GM13976 (cell line): ENCODE results near the gene TTYH1.
"Not testable (repeated sequence)": the region's sequence is repeated elsewhere in the genome, so short reads cannot be mapped to it uniquely, and the experiment has no call there.

Experiments
- DNase-seq: peaks from one replicate; pipeline ENCODE4 v3.0.0; 2012; ENCODE audit warnings: low spot score
- in situ Hi-C: fragments of 300-500 bp; cut with MboI; formaldehyde crosslinking; loops from one replicate; pipeline ENCODE4 v1.12.0; 2022; ENCODE audit warnings: low sequenced_read_pairs, mixed read lengths, inconsistent platforms; ENCODE audit not compliant: unreplicated experiment
- TF ChIP-seq, protein P1 (sequence below): IDR thresholded peaks from 2 replicates; pipeline ENCODE4 v1.5.1; 2012; ENCODE audit warnings: borderline replicate concordance, mild to moderate bottlenecking; ENCODE audit not compliant: insufficient read depth; ENCODE audit errors: extremely low read depth, missing control alignments, control extremely low read depth

TTYH1 gene

DNA sequence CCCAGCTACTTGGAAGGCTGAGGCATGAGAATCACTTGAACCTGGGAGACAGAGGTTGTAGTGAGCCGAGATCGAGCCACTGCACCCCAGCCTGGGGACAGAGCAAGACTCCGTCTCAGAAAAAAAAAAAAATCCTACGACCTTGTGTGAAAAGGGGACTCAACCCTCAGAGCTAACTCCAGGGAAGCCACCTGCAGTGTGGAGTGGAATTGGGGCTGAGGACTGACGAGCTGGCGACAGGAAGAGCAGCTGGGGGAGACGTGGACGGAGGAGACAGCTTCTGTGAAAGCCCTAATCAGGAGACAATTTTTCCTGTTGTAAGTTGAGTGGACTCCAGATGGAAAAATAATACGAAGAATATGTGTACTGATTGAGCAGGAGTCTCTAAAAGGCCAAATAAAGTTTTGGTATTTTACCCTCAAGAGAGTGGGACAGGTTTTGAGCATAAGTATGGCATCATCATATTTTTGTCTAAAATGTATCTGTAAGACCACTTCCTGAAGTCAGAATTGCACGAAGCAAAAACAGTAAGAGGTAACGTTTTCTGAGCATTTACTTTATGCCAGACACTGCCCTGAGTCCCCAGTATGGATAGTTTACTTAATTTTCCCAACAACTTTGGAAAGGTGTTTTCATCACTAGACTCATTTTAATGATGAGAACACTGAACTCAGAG is 38.5 kb upstream of the TTYH1 start:
- TF ChIP-seq, protein P1, sequence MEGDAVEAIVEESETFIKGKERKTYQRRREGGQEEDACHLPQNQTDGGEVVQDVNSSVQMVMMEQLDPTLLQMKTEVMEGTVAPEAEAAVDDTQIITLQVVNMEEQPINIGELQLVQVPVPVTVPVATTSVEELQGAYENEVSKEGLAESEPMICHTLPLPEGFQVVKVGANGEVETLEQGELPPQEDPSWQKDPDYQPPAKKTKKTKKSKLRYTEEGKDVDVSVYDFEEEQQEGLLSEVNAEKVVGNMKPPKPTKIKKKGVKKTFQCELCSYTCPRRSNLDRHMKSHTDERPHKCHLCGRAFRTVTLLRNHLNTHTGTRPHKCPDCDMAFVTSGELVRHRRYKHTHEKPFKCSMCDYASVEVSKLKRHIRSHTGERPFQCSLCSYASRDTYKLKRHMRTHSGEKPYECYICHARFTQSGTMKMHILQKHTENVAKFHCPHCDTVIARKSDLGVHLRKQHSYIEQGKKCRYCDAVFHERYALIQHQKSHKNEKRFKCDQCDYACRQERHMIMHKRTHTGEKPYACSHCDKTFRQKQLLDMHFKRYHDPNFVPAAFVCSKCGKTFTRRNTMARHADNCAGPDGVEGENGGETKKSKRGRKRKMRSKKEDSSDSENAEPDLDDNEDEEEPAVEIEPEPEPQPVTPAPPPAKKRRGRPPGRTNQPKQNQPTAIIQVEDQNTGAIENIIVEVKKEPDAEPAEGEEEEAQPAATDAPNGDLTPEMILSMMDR, result no peak
- no peak for DNase-seq
- in situ Hi-C loops, result no loop called here

DNA sequence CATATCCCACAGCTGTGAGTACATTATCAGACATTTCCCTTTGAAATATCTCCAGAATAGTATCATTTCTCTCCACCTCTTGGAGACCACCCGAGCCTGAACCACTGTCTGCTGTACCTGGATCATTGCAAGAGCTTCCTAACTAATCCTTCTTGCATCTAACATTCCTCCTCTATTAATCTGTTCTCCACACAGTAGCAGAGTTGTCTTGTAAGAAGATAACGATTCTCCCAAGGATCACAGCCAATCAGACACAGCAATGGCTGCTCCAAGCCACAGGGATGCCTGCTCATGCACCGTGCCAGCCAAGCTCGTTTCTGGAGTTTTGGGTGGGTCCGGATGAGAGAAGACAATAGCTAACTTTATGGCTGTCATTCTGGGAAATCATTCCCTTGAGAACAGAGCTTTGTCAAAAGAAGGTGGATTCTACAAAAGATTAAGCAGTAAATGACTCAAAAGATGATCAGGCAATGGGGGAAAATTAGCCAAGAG is 36.0 kb upstream of the TTYH1 start:
- in situ Hi-C loops, result no loop called here

DNA sequence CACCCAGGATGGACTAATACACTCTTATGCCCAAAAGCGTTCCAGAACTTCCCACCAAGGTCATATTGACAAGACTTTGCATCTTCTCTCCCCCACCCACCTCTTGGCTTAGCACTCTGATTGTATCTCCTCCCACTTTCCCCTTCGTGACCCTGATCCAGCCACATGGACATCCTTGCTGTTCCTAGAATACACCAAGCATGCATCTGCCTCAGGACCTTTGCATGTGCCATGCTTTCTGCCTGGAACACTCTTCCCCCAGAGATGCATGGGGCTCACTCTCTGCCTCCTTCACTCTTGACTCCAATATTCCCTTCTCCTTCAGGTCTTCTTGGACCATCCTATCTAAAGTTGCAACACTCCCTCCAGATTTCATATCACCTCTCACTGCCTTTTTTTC is 34.4 kb upstream of the TTYH1 start:
- in situ Hi-C loops, result no loop called here
- DNase-seq, result no peak
- TF ChIP-seq, protein P1, result no peak

More for the DNA sequence above, 36.0 kb upstream of the TTYH1 start:
- no peak for DNase-seq
- TF ChIP-seq, protein P1, result no peak

DNA sequence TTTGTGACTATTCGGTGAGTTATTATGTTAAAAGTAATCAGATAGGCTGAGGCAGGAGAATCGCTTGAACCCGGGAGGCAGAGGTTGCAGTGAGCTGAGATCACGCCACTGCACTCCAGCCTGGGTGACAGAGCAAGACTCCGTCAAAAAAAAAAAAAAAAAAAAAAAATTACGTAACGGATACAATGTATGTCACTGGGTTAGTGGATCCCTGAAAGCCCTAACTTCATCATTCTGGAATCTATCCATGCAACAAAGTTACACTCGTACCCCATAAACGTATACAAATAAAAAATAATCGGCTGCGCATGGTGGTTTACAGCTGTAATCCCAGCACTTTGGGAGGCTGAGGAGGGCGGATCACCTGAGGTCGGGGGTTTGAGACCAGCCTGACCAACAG is 33.2 kb upstream of the TTYH1 start:
- DNase-seq, in situ Hi-C loops: not testable (repeated sequence)

DNA sequence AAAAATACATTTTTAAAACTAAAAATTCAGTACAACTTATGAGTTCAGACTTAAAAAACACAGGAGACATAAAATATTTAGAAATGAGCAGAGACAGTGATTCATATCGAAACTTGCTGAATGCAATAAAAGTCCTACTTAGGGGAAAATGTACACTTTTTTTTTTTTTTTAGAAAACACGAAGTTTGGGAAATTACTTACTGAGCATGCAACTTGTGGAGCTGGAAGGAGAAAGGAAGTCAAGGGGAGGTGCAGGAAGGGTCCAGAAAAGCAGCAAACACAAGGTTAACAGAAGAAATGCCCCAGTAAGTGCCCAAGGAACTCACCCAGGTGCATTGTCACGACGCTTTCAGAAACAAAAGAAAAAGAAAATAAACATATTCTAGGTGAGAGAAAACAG is 31.9 kb upstream of the TTYH1 start:
- TF ChIP-seq, protein P1, result no peak
- in situ Hi-C loops, result no loop called here
- no peak for DNase-seq

DNA sequence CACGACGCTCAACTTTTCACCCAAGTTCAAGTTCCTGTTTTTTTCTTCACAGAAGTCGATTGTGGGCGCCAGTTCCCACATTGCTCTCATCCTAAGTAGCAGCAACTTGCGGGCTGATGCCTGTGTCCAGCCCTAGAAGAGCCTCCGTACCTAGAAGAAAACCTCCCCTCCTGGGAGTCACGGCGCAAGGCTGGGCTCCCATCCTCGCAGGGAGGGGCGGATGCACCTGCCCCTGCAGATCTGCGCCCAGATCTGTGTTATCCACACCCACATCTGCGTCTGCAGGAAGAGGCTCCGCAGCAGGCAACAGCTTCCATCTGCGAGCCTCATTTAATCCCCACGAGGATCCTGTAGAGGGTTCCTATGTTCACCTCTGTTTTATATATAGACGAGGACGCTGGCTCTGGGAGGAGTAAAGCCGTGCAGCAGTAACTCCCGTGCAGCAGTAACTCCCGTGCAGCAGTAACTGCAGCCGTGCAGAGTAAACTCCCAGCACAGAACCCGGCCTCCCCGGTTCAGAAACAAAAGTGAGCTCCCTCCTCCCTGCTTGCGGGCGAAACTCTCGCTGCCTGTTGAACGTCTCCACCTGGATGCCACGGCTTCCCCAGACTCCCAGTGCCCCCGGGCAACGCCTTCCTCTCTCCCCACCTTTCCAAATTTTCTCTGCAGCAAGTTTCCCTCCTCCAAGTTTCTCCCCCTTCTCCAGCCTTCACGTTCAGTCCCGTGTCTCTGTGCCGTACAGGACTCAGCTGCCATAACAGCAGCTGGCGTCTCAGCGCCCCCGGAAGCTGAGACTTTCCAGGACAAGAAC is 27.1 kb upstream of the TTYH1 start:
- peak; percentile 51 for DNase-seq
- TF ChIP-seq, protein P1, result no peak
- in situ Hi-C loops, result no loop called here

DNA sequence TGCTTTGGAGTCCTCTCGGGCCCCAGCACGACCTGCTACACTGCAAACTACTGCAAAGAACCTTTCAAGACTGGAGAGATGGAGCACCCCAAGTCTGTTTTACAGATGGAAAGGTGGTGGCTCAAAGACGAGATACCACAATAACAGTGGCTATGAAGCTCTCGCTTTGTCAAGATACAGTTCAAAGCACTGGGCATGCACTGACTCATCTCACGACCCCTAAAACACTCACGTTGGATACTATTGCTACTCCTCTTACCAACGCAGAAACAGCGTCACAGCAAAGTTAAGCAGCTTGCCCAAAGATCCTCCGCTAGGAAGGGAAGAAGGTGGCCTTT is 26.5 kb upstream of the TTYH1 start:
- TF ChIP-seq, protein P1, result no peak
- DNase-seq, result no peak
- in situ Hi-C loops, result no loop called here
